SK-N-SH treated with all-trans-retinoic acid at 6 μM for 48 hours (cell line): ENCODE data around the gene PPP2R1A.

Experiments used
- ATAC-seq: fragments of 200-7000 bp; cut with Tn5 transposase; 3 replicates; pipeline ENCODE4 v1.9.1; 2020; ENCODE audit warnings: mild to moderate bottlenecking, moderate library complexity
- ARNTL ChIP-seq: fragments of 450-650 bp; formaldehyde crosslinking; IDR thresholded peaks from 2 replicates; pipeline ENCODE4 v1.5.0; 2020; ENCODE audit warnings: low read depth, mild to moderate bottlenecking, moderate library complexity, borderline replicate concordance
- BACH2 ChIP-seq: fragments of 250-450 bp; sonication (Bioruptor Pico); IDR thresholded peaks from 2 replicates; pipeline ENCODE4 v1.9.0; 2021; ENCODE audit warnings: mild to moderate bottlenecking, borderline replicate concordance
- CREB5 ChIP-seq: fragments of 250-450 bp; sonication (Bioruptor Pico); IDR thresholded peaks from 2 replicates; pipeline ENCODE4 v1.5.1; 2020; ENCODE audit warnings: low read depth, mild to moderate bottlenecking, moderate library complexity
- CSDC2 ChIP-seq: fragments of 250-450 bp; sonication (Bioruptor Pico); IDR thresholded peaks from 2 replicates; pipeline ENCODE4 v1.5.0; 2020; ENCODE audit warnings: mild to moderate bottlenecking, moderate library complexity
- ESRRG ChIP-seq: fragments of 250-450 bp; sonication (Bioruptor Pico); IDR thresholded peaks from 2 replicates; pipeline ENCODE4 v1.6.1; 2021; ENCODE audit warnings: mild to moderate bottlenecking
- GLIS3 ChIP-seq: fragments of 250-450 bp; sonication (Bioruptor Pico); IDR thresholded peaks from 2 replicates; pipeline ENCODE4 v1.5.0; 2020; ENCODE audit warnings: mild to moderate bottlenecking, moderate library complexity
- ISL1 ChIP-seq: fragments of 250-450 bp; sonication (Bioruptor Pico); IDR thresholded peaks from 2 replicates; pipeline ENCODE4 v2.1.2; 2022; ENCODE audit warnings: mild to moderate bottlenecking, moderate library complexity
- PATZ1 ChIP-seq: fragments of 250-450 bp; sonication (Bioruptor Pico); IDR thresholded peaks from 2 replicates; pipeline ENCODE4 v1.8.0; 2020; ENCODE audit warnings: mild to moderate bottlenecking, moderate library complexity, borderline replicate concordance
- POU6F1 ChIP-seq: fragments of 250-450 bp; sonication (Bioruptor Pico); IDR thresholded peaks from 2 replicates; pipeline ENCODE4 v1.8.0; 2021; ENCODE audit warnings: low read depth, mild to moderate bottlenecking, moderate library complexity, borderline replicate concordance
- RARB ChIP-seq: fragments of 250-450 bp; sonication (Bioruptor Pico); IDR thresholded peaks from 2 replicates; pipeline ENCODE4 v1.8.0; 2021; ENCODE audit warnings: mild to moderate bottlenecking, moderate library complexity
- SNAI2 ChIP-seq: fragments of 250-450 bp; sonication (Bioruptor Pico); IDR thresholded peaks from 2 replicates; pipeline ENCODE4 v1.5.0; 2020; ENCODE audit warnings: mild to moderate bottlenecking, moderate library complexity
- TOX ChIP-seq: fragments of 250-450 bp; sonication (Bioruptor Pico); IDR thresholded peaks from 2 replicates; pipeline ENCODE4 v1.8.0; 2021; ENCODE audit warnings: mild to moderate bottlenecking, moderate library complexity, borderline replicate concordance
- ZC3H10 ChIP-seq: fragments of 250-450 bp; sonication (Bioruptor Pico); IDR thresholded peaks from 2 replicates; pipeline ENCODE4 v1.5.1; 2021; ENCODE audit warnings: mild to moderate bottlenecking, moderate library complexity
- ZFP3 ChIP-seq: fragments of 250-450 bp; sonication (Bioruptor Pico); IDR thresholded peaks from 2 replicates; pipeline ENCODE4 v1.5.0; 2020; ENCODE audit warnings: mild to moderate bottlenecking, moderate library complexity
- ZFP30 ChIP-seq: fragments of 450-650 bp; formaldehyde crosslinking; IDR thresholded peaks from 2 replicates; pipeline ENCODE4 v1.5.0; 2022; ENCODE audit warnings: mild to moderate bottlenecking, moderate library complexity
- ZNF70 ChIP-seq: fragments of 450-650 bp; formaldehyde crosslinking; IDR thresholded peaks from 2 replicates; pipeline ENCODE4 v1.5.0; 2020; ENCODE audit warnings: mild to moderate bottlenecking, moderate library complexity
- ZNF8 ChIP-seq: fragments of 450-650 bp; formaldehyde crosslinking; IDR thresholded peaks from 2 replicates; pipeline ENCODE4 v1.5.0; 2020; ENCODE audit warnings: mild to moderate bottlenecking, moderate library complexity

PPP2R1A gene

GRCh38 chr19:52155596-52156359, 34.1 kb upstream of the PPP2R1A start:
- ATAC-seq: no peak
- no peak for TF ChIP-seq ARNTL (CRISPR knock-in tag)

GRCh38 chr19:52170304-52170703, 19.5 kb upstream of the PPP2R1A start:
- TF ChIP-seq ZFP3 (no peak), CREB5 (CRISPR knock-in tag) (no peak), GLIS3 (CRISPR knock-in tag) (no peak), ZFP30 (no peak), SNAI2 (CRISPR knock-in tag) (no peak)
- ATAC-seq: peak; percentile 64

- no peak for TF ChIP-seq ZC3H10
- TF ChIP-seq ISL1: no peak
- no peak for TF ChIP-seq ARNTL (CRISPR knock-in tag)
- ATAC-seq: peak; percentile 73
Observed at GRCh38 chr19:52170863-52171320, 19.0 kb upstream of the PPP2R1A start.

- TF ChIP-seq SNAI2 (CRISPR knock-in tag) (no peak), CSDC2 (CRISPR knock-in tag) (no peak), TOX (CRISPR knock-in tag) (no peak), CREB5 (CRISPR knock-in tag) (no peak), BACH2 (CRISPR knock-in tag) (no peak), PATZ1 (CRISPR knock-in tag) (no peak), ESRRG (no peak), ISL1 (no peak), ZC3H10 (no peak), ZNF70 (no peak)
- TF ChIP-seq, all 23 proteins: peak for 0
- ATAC-seq: peak; percentile 96
Observed at GRCh38 chr19:52171321-52172169, 18.3 kb upstream of the PPP2R1A start, which contains the start of gene ZNF836. TSS of gene ZNF836 (minus strand) at chr19:52171621. CDS start at chr19:52168072, 3,549 bp downstream.

- TF ChIP-seq CREB5 (CRISPR knock-in tag) (no peak), ZNF70 (no peak), ZC3H10 (no peak), ZNF8 (no peak), ZFP3 (no peak), SNAI2 (CRISPR knock-in tag) (no peak), POU6F1 (no peak), RARB (no peak)
- ATAC-seq: no peak
Observed at GRCh38 chr19:52172347-52172746, 17.5 kb upstream of the PPP2R1A start.
